Neural cell (in vitro differentiated cells): Measurements from ENCODE around the gene TJP1. TPM values are rescaled to one million over a fixed set of nuclear protein-coding genes. Genes with fewer than 3 reads are reported as not detected.
"Not testable (repeated sequence)": the region's sequence is repeated elsewhere in the genome, so short reads cannot be mapped to it uniquely, and the experiment has no call there.

Source experiments
- H2AFZ ChIP-seq: fragments of 200-600, 300-800 bp; sonication (generic), shearing (Covaris generic); 2 replicates; pipeline ENCODE4 v1.6.0; 2014; ENCODE audit warnings: low read depth, mild to moderate bottlenecking, antibody characterized with exemption, low read length, moderate library complexity
- H3F3A ChIP-seq: fragments of 200-600 bp; shearing (Covaris generic); 2 replicates; pipeline ENCODE4 v1.6.1; 2016; ENCODE audit warnings: mild to moderate bottlenecking, moderate library complexity, mixed read lengths, antibody characterized with exemption, low read length; ENCODE audit not compliant: insufficient read depth, poor library complexity, severe bottlenecking
- H3K27ac ChIP-seq: fragments of 200-600, 300-800 bp; sonication (generic), shearing (Covaris generic); 2 replicates; pipeline ENCODE4 v1.5.1; 2014; ENCODE audit warnings: mild to moderate bottlenecking, low read length, moderate library complexity
- H3K27me3 ChIP-seq: fragments of 300-800, 200-600 bp; sonication (generic), shearing (Covaris generic); 2 replicates; pipeline ENCODE4 v1.6.0; 2014; ENCODE audit warnings: mild to moderate bottlenecking, low read depth, low read length, moderate library complexity; ENCODE audit not compliant: insufficient read depth
- H3K36me3 ChIP-seq: fragments of 300-800, 200-600 bp; sonication (generic), shearing (Covaris generic); 2 replicates; pipeline ENCODE4 v1.5.1; 2014; ENCODE audit warnings: mild to moderate bottlenecking, antibody characterized with exemption, low read length, moderate library complexity; ENCODE audit not compliant: insufficient read depth
- H3K4me2 ChIP-seq: fragments of 300-800, 200-600 bp; sonication (generic), shearing (Covaris generic); 2 replicates; pipeline ENCODE4 v1.6.0; 2014; ENCODE audit warnings: mild to moderate bottlenecking, low read length
- H3K4me3 ChIP-seq: fragments of 300-800, 200-600 bp; sonication (generic), shearing (Covaris generic); 2 replicates; pipeline ENCODE4 v1.5.1; 2014; ENCODE audit warnings: mild to moderate bottlenecking, low read length, moderate library complexity
- H3K79me2 ChIP-seq: fragments of 200-600 bp; shearing (Covaris generic); replicated peaks from 2 replicates; pipeline ENCODE4 v1.6.0; 2014; ENCODE audit warnings: mild to moderate bottlenecking, low read length, moderate library complexity; ENCODE audit not compliant: insufficient read depth
- H3K9ac ChIP-seq: fragments of 300-800, 200-600 bp; sonication (generic), shearing (Covaris generic); 2 replicates; pipeline ENCODE4 v1.6.1; 2016; ENCODE audit warnings: mild to moderate bottlenecking, low read length, mixed read lengths
- H3K9me2 ChIP-seq: fragments of 200-600 bp; shearing (Covaris generic); 2 replicates; pipeline ENCODE4 v1.6.1; 2016; ENCODE audit warnings: mild to moderate bottlenecking, low read length, mixed read lengths; ENCODE audit not compliant: insufficient read depth
- H3K9me3 ChIP-seq: fragments of 200-600, 300-800 bp; sonication (generic), shearing (Covaris generic); 2 replicates; pipeline ENCODE4 v1.6.1; 2016; ENCODE audit warnings: mild to moderate bottlenecking, mixed run types, low read length, moderate library complexity, mixed read lengths
- H4K20me1 ChIP-seq: fragments of 200-600 bp; shearing (Covaris generic); 2 replicates; pipeline ENCODE4 v1.6.1; 2016; ENCODE audit warnings: mild to moderate bottlenecking, mixed run types; ENCODE audit not compliant: insufficient read depth
- EP300 ChIP-seq: fragments of 450-650 bp; conservative IDR thresholded peaks from 2 replicates; pipeline ENCODE4 v1.6.1; 2014; ENCODE audit warnings: antibody characterized with exemption, mild to moderate bottlenecking, moderate library complexity; ENCODE audit not compliant: poor library complexity, severe bottlenecking
- EZH2 ChIP-seq: fragments of 200-600, 300-800 bp; shearing (Covaris generic), sonication (generic); IDR thresholded peaks from 2 replicates; pipeline ENCODE4 v1.6.1; 2014; ENCODE audit warnings: antibody characterized with exemption, low read length, borderline replicate concordance, mild to moderate bottlenecking; ENCODE audit not compliant: insufficient read depth, poor library complexity, severe bottlenecking
- MXI1 ChIP-seq: fragments of 450-650 bp; conservative IDR thresholded peaks from 2 replicates; pipeline ENCODE4 v1.6.1; 2014; ENCODE audit warnings: antibody characterized with exemption, mild to moderate bottlenecking; ENCODE audit not compliant: poor library complexity, severe bottlenecking
- POLR2AphosphoS5 ChIP-seq: IDR thresholded peaks from 2 replicates; pipeline ENCODE4 v1.6.1; 2012
- RAD21 ChIP-seq: fragments of 450-650 bp; conservative IDR thresholded peaks from 2 replicates; pipeline ENCODE4 v1.6.1; 2014; ENCODE audit warnings: antibody characterized with exemption, mild to moderate bottlenecking, moderate library complexity
- SMC3 ChIP-seq: fragments of 450-650 bp; conservative IDR thresholded peaks from 2 replicates; pipeline ENCODE4 v1.6.1; 2014; ENCODE audit warnings: antibody characterized with exemption, mild to moderate bottlenecking, moderate library complexity; ENCODE audit not compliant: poor library complexity
- TAF1 ChIP-seq: IDR thresholded peaks from 2 replicates; pipeline ENCODE4 v1.6.1; 2012; ENCODE audit warnings: low read depth
- polyA plus RNA-seq: library from polyadenylated mRNA; depleted of rRNA; stranded (reverse); fragments of >200 nt; gene quantifications from 2 replicates; pipeline ENCODE4 v1.2.3, GENCODE V29; 2014
- TF ChIP-seq, protein P1 (sequence below): IDR thresholded peaks from 2 replicates; pipeline ENCODE4 v1.6.1; 2012; ENCODE audit warnings: borderline replicate concordance
- TF ChIP-seq, protein P2 (sequence below): fragments of 450-650 bp; IDR thresholded peaks from 2 replicates; pipeline ENCODE4 v1.5.1; 2014; ENCODE audit warnings: antibody characterized with exemption, mild to moderate bottlenecking, moderate library complexity; ENCODE audit not compliant: poor library complexity, severe bottlenecking

Gene TJP1
- polyA plus RNA-seq, 1 donor from 2014 or later, result 6.2 TPM

DNA sequence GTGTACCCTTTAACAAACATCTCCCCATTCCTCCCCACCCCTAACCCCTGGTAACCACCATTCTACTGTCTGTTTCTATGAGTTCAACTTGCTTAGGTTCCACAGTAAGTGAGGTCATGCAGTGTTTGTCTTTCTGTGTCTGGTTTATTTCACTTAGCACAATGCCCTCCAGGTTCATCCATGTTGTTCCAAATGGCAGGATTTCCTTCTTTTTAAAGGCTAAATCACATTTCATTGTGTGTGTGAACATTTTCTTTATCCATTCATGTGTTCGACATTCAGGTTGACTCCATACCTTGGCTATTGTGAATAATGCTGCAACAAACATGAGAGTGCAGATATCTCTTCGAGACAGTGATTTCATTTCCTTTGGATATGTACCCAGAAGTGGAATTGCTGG is 62.7 kb downstream of the TJP1 start:
- no peaks in the 10 kb centered on the region for H3K36me3 ChIP-seq
- TF ChIP-seq POLR2AphosphoS5 (no peak), SMC3 (no peak), EZH2 (no peak), MXI1 (no peak), RAD21 (no peak), EP300 (no peak), TAF1 (no peak)
- TF ChIP-seq, protein P1, sequence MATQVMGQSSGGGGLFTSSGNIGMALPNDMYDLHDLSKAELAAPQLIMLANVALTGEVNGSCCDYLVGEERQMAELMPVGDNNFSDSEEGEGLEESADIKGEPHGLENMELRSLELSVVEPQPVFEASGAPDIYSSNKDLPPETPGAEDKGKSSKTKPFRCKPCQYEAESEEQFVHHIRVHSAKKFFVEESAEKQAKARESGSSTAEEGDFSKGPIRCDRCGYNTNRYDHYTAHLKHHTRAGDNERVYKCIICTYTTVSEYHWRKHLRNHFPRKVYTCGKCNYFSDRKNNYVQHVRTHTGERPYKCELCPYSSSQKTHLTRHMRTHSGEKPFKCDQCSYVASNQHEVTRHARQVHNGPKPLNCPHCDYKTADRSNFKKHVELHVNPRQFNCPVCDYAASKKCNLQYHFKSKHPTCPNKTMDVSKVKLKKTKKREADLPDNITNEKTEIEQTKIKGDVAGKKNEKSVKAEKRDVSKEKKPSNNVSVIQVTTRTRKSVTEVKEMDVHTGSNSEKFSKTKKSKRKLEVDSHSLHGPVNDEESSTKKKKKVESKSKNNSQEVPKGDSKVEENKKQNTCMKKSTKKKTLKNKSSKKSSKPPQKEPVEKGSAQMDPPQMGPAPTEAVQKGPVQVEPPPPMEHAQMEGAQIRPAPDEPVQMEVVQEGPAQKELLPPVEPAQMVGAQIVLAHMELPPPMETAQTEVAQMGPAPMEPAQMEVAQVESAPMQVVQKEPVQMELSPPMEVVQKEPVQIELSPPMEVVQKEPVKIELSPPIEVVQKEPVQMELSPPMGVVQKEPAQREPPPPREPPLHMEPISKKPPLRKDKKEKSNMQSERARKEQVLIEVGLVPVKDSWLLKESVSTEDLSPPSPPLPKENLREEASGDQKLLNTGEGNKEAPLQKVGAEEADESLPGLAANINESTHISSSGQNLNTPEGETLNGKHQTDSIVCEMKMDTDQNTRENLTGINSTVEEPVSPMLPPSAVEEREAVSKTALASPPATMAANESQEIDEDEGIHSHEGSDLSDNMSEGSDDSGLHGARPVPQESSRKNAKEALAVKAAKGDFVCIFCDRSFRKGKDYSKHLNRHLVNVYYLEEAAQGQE, result no peak
- TF ChIP-seq, protein P2, sequence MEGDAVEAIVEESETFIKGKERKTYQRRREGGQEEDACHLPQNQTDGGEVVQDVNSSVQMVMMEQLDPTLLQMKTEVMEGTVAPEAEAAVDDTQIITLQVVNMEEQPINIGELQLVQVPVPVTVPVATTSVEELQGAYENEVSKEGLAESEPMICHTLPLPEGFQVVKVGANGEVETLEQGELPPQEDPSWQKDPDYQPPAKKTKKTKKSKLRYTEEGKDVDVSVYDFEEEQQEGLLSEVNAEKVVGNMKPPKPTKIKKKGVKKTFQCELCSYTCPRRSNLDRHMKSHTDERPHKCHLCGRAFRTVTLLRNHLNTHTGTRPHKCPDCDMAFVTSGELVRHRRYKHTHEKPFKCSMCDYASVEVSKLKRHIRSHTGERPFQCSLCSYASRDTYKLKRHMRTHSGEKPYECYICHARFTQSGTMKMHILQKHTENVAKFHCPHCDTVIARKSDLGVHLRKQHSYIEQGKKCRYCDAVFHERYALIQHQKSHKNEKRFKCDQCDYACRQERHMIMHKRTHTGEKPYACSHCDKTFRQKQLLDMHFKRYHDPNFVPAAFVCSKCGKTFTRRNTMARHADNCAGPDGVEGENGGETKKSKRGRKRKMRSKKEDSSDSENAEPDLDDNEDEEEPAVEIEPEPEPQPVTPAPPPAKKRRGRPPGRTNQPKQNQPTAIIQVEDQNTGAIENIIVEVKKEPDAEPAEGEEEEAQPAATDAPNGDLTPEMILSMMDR, result no peak
- H3K27me3 ChIP-seq, result no peaks in the 10 kb centered on the region
- no peaks in the 10 kb centered on the region for H4K20me1 ChIP-seq
- no peaks in the 10 kb centered on the region for H3F3A ChIP-seq
- no peak overlapping the region for H3K4me2 ChIP-seq
- H3K9me3 ChIP-seq, result no peaks in the 10 kb centered on the region
- no peak overlapping the region for H3K9ac ChIP-seq
- H3K9me2 ChIP-seq, result no peaks in the 10 kb centered on the region
- no peak overlapping the region for H3K4me3 ChIP-seq
- no peak overlapping the region for H2AFZ ChIP-seq
- H3K27ac ChIP-seq, result no peak overlapping the region
- H3K79me2 ChIP-seq, result no peaks in the 10 kb centered on the region

DNA sequence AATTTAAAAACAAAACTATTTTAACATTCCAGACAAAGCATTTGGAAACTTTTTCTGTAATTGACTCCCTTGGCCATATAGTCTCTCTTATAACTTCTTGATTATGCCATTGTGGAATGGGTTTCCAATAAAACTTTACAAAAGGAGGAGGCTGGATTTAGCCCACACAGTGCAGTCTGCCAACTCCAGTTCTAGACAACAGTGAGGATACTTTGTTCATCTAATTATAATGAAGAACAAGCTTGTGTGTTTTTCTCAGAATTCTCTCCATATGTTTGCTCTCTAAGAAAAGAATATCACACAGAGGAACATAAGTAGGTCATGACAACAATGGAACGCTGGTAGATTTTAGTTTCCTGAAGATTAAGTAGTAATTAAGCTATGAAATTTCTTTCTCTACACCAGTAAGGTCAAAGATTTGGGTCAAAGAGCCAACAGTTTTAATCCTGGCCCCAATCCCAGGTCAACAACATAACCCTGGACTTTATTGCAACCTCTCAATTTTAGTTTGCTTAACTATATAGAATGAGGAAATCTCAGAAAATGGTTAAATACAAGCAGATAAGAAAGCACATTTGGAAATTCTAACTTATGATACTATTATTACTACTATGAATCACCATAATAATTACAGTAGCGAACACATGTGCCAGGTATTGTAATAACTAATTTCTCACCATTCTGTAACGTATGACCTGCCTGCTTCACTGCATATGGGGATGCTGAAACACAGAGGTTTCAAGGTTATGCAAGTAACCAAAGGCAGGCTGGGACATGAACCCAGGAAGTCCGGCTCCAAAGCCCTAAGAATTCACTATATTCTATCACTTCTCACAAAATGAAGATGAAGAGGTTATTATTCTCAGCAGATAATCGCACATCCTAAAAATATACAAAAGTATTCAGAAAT is 65.7 kb downstream of the TJP1 start:
- Histone ChIP-seq H3F3A (no peaks in the 10 kb centered on the region), H3K4me3 (no peak overlapping the region), H4K20me1 (no peaks in the 10 kb centered on the region), H3K9me2 (no peaks in the 10 kb centered on the region), H3K27ac (no peak overlapping the region), H3K9ac (no peak overlapping the region), H3K79me2 (no peaks in the 10 kb centered on the region), H3K4me2 (no peak overlapping the region), H3K27me3 (no peaks in the 10 kb centered on the region), H3K9me3 (no peaks in the 10 kb centered on the region), H2AFZ (no peak overlapping the region), H3K36me3 (no peaks in the 10 kb centered on the region)
- TF ChIP-seq RAD21 (no peak), MXI1 (no peak), EZH2 (no peak), EP300 (no peak), TAF1 (no peak), SMC3 (no peak), POLR2AphosphoS5 (no peak)
- TF ChIP-seq, protein P2, result no peak
- TF ChIP-seq, protein P1, result no peak

DNA sequence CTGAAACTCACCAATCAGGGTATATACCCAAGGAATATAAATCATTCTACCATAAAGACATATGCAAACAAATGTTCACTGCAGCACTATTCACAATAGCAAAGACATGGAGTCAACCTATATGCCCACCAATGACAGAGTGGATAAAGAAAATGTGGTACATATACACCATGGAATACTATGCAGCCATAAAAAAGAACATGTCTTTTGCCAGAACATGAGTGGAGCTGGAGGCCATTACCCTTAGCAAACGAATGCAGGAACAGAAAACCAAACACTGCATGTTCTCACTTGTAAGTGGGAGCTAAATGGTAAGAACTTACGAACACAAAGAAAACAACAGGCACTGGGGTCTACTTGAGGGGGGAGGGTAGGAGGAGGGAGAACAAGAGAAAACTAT is 68.3 kb downstream of the TJP1 start:
- not testable (repeated sequence) for H3K9ac ChIP-seq, H4K20me1 ChIP-seq, H3K27ac ChIP-seq, H3K9me3 ChIP-seq, H3F3A ChIP-seq, H2AFZ ChIP-seq, H3K9me2 ChIP-seq, H3K27me3 ChIP-seq, H3K79me2 ChIP-seq, H3K4me3 ChIP-seq, H3K36me3 ChIP-seq, H3K4me2 ChIP-seq
